Right cardiac atrium (tissue), 5 donors: ENCODE data around the gene PHIP. TPM values are rescaled to one million over a fixed set of nuclear protein-coding genes. Genes with fewer than 3 reads are reported as not detected.

Experiments used
- ATAC-seq, 2 donors: fragments of 200-7000 bp; cut with Tn5 transposase; one replicate each; pipeline versions ENCODE4 v1.8.0 to v1.9.1; 2020; ENCODE audit warnings: moderate library complexity in 2 of 2, mild to moderate bottlenecking in 1 of 2
- DNase-seq, 3 donors: peaks; one replicate each; pipeline ENCODE4 v3.0.0-alpha.2; 2020
- H3K27ac ChIP-seq: one replicate; pipeline ENCODE4 v1.5.1; 2013; ENCODE audit warnings: mild to moderate bottlenecking, low read length, control low read depth, moderate library complexity
- H3K27me3 ChIP-seq: one replicate; pipeline ENCODE4 v1.6.1; 2013; ENCODE audit not compliant: control insufficient read depth, insufficient read depth
- H3K4me1 ChIP-seq: one replicate; pipeline ENCODE4 v1.6.1; 2013; ENCODE audit warnings: low read length; ENCODE audit not compliant: control insufficient read depth, insufficient read depth
- H3K4me3 ChIP-seq: one replicate; pipeline ENCODE4 v1.5.1; 2013; ENCODE audit warnings: low read length, control low read depth
- H3K9me3 ChIP-seq: one replicate; pipeline ENCODE4 v1.6.1; 2013; ENCODE audit warnings: low read length; ENCODE audit not compliant: control insufficient read depth
- WGBS: extraction: QIAGEN DNeasy Blood & Tissue Kit; methylation state at CpG from one replicate; pipeline ENCODE4 v1.1.7; 2013; 5-methylcytosine and 5-hydroxymethylcytosine counted together
- intact Hi-C, 4 donors: fragments of 100-400 bp; cut with DNase I; formaldehyde crosslinking; loops; one replicate each; pipeline versions ENCODE4 v1.11.0 to v1.14.0; 2022 to 2023
- polyA plus RNA-seq: library from polyadenylated mRNA; stranded (reverse); fragments of 200-250 nt; gene quantifications from one replicate; pipeline ENCODE4 v1.2.3, GENCODE V29; 2013
- total RNA-seq, 4 donors: library from RNA; stranded (reverse); fragmentation: NEBNext Ultra II Directional; extraction: Animal tissue kit (Norgen Biotek cat#: 25700); gene quantifications; one replicate each; pipeline ENCODE4 v1.2.1, GENCODE V29; 2021
- donor health status: healthy with polysubstance abuse.
- donor health status: DM: no; HTN: yes; CAD: no.
- donor health status: DM: no; HTN: no; CAD: no.
- donor health status: DM: no; HTN: yes; CAD: no; lungs with severe emphysema.
- donor health status: DM: yes; HTN: yes; CAD: no.

The PHIP gene
- total and polyA plus RNA-seq, 5 donors: 6.8 to 19.6 (median 19.2) TPM

DNA sequence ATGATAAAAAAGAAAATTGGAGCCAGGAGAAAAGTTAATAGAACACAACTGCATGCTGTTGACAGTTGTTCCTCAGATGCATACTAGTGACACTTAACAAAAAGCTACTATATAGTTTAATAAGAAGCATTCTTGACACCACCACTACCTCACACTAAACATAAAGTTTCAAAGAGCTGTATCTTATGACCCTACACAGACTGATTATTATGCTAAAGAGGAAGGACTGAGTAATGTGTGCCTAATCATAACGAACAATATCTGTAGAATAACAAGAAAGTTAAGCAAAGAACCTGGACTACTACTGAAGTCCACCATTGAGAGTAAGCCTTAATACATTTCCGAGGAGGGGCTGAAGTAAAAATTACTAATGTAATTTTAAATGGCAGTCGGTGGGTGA, 110.9 kb downstream of the PHIP start:
- Histone ChIP-seq H3K4me1 (no peaks in the 10 kb centered on the region), H3K27me3 (no peaks in the 10 kb centered on the region), H3K4me3 (no peak overlapping the region), H3K9me3 (no peaks in the 10 kb centered on the region), H3K27ac (no peak overlapping the region)
- intact Hi-C loops: no loop called here
- no peak for ATAC-seq
- DNase-seq: no peak
- 88% methylated on average over 3 of the region's 3 CpGs for WGBS

DNA sequence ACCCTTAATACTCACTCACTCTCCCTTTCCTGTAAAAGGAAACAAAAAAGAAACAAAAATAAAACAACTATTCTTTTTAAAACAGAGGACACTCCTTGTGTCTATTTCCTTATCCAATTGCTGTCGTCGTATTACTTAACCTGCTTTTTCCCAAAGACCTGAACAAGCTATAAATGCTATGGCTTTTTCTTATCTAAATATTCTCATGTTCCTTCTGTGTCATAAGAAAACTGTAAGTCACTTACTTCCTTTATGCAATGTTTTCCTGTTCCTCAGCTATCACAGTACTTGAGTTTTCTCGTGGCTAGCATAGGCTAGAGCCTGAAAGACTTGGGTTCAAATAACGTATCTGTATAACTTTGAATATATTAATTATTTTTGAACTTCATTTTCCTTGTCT, 111.5 kb downstream of the PHIP start:
- DNase-seq (no peak), ATAC-seq (no peak)
- intact Hi-C loops: no loop called here
- no peaks in the 10 kb centered on the region for H3K9me3 ChIP-seq
- no peak overlapping the region for H3K4me3 ChIP-seq
- H3K4me1 ChIP-seq: no peaks in the 10 kb centered on the region
- H3K27ac ChIP-seq: no peak overlapping the region
- 80% methylated on average over 4 of the region's 4 CpGs for WGBS
- no peaks in the 10 kb centered on the region for H3K27me3 ChIP-seq

DNA sequence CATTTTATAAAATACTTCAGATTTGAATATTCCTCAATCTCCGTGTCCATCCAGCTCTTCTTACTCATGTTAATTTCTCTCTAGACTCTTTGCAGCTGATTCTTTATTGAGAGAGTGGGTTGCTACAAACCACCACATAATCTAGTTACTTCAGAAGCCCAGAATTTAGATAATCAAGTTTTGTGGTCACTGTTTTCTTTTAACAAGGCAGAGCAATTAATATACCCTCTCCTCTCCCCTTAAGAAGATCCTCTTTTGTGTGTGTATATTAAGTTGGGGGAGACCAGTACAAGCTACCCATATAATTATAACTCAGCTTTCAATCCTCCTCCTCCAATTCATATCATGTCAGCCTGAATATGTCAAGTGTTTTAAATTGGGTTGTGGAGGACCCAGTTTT, 115.6 kb downstream of the PHIP start:
- ATAC-seq (no peak), DNase-seq (no peak)
- no peak overlapping the region for H3K27ac ChIP-seq
- H3K9me3 ChIP-seq: no peaks in the 10 kb centered on the region
- WGBS: 94% methylated on average over 1 of the region's 1 CpG
- no peaks in the 10 kb centered on the region for H3K27me3 ChIP-seq
- intact Hi-C loops: no loop called here
- H3K4me1 ChIP-seq: no peaks in the 10 kb centered on the region
- H3K4me3 ChIP-seq: no peak overlapping the region

DNA sequence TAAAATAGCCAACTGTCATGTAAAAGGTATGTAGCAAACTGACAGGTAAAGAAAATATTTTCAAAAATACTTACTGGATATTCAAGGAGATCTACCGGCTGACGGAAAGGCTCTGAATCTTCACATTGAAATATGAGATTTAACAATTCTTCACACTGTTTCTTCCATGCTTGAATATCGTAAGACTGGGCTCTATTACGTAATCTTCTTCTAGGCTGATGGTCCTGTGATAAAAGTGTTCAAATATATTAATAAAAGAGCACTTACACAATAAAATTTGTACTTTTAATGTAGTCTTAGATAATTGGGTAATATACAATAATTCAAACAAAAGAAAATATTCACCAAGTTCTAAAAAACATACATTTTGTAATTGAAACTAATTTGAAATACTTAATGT, 123.3 kb downstream of the PHIP start:
- no peak for DNase-seq
- H3K27me3 ChIP-seq: no peaks in the 10 kb centered on the region
- no peak overlapping the region for H3K4me3 ChIP-seq
- intact Hi-C loops: no loop called here
- no peaks in the 10 kb centered on the region for H3K9me3 ChIP-seq
- no peaks in the 10 kb centered on the region for H3K4me1 ChIP-seq
- no peak for ATAC-seq
- H3K27ac ChIP-seq: no peak overlapping the region
- WGBS: 98% methylated on average over 4 of the region's 4 CpGs

DNA sequence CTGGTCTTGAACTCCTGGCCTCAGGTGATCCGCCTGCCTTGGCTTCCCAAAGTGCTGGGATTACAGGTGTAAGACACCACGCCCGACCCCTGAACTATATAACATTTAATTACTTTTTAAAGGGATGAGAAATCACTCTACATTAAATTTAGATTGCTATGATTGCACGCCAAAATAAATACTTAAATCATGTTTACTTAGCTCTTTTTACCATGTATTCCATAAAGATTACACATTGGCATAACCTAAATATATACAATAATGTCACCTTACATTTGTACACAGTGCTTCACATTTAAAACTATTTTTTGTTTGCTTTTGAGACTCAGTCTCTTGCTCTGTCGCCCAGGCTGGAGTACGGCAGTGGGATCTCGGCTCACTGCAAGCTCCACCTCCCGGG, 124.3 kb downstream of the PHIP start:
- Histone ChIP-seq H3K9me3 (no peaks in the 10 kb centered on the region), H3K27ac (no peak overlapping the region), H3K27me3 (no peaks in the 10 kb centered on the region), H3K4me3 (no peak overlapping the region), H3K4me1 (no peaks in the 10 kb centered on the region)
- no peak for DNase-seq
- no peak for ATAC-seq
- intact Hi-C loops: no loop called here
- WGBS: 97% methylated on average over 8 of the region's 8 CpGs

DNA sequence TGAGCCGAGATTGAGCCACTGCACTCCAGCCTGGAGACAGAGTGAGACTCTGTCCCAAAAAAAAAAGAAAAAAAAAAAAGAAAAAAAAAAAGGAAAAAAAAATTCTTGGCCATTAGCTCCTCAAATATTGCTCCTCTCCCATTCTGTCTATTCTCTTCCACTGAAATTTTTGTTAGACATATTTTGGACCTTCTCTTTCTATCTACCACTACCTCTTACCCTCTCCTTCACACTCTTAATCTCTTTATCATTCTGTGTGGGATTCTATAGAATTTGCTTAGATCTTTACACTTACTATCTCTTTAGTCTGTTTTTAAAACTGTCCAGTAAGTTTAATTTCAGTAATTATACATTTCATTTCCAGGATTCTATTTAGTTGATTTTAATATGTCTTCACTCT, 125.7 kb downstream of the PHIP start:
- no peak for ATAC-seq

DNA sequence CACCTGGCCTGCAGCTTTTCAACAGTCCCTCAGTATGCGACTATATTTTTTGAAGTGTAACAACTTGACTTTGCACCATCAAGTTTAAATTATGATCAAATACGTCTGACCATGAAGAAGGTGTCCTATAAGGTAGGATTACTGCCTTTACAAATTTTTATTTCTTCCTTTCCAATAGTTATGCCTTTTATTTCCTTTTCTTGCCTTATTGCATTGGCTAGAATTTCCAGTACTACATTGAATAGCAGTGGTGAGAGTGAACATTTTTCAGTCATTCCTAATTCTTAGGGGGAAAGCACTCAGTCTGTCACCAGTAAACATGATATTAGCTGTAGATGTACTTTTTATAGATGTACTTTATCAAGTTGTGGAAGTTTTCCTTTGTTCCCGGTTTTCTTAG, 129.3 kb downstream of the PHIP start:
- intact Hi-C loops: no loop called here
- no peaks in the 10 kb centered on the region for H3K27me3 ChIP-seq
- WGBS: 99% methylated on average over 3 of the region's 3 CpGs
- H3K4me3 ChIP-seq: no peak overlapping the region
- DNase-seq: no peak
- no peaks in the 10 kb centered on the region for H3K9me3 ChIP-seq
- no peak overlapping the region for H3K27ac ChIP-seq
- no peak for ATAC-seq
- H3K4me1 ChIP-seq: no peaks in the 10 kb centered on the region

More for the DNA sequence above, 125.7 kb downstream of the PHIP start:
- 97% methylated on average over 1 of the region's 1 CpG for WGBS
- Histone ChIP-seq H3K9me3 (no peaks in the 10 kb centered on the region), H3K27ac (no peak overlapping the region), H3K4me3 (no peak overlapping the region), H3K27me3 (no peaks in the 10 kb centered on the region), H3K4me1 (no peaks in the 10 kb centered on the region)
- intact Hi-C loops: no loop called here
- no peak for DNase-seq

DNA sequence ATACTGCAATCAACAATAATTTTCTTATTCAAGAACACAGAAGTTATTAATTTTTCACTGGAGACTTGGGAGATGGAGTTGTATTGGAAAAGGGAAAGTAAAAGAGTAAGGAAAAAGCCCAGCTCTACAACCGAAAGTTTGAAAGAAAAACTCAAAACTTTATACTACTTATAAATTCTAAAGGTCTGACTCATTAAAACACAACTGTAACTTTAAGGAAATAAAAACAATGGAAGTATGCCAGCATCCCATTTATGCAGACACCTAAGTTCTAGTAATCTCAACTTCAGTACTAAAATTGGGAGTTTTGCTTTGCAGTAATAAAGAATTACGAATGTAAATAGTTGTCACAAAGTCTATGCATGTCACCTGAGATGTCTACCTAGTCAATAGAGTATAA, 130.1 kb downstream of the PHIP start:
- Histone ChIP-seq H3K27me3 (no peaks in the 10 kb centered on the region), H3K4me1 (no peaks in the 10 kb centered on the region), H3K9me3 (no peaks in the 10 kb centered on the region), H3K4me3 (no peak overlapping the region), H3K27ac (no peak overlapping the region)
- DNase-seq: no peak
- WGBS: 94% methylated on average over 2 of the region's 2 CpGs
- intact Hi-C loops: no loop called here
- no peak for ATAC-seq

DNA sequence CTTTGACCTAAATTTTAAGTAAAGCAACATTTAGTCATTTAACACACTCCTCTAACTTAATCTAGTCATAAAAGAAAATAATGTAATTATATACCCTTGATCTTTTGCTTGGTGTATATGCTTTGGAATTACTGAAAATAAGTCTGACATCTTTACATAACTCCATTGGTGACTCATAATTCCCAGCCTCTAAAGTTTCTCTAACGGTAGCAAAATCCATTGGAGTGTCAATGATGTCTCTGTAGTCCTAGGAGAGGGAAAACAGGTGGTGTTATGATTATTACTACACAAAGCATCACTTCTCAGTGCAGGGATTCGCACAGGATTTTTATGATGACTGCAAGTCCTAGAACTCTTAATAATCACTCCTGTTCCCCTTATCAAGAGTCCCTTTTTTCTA, 130.5 kb downstream of the PHIP start:
- WGBS: 87% methylated on average over 2 of the region's 2 CpGs
- H3K27ac ChIP-seq: no peak overlapping the region
- no peaks in the 10 kb centered on the region for H3K4me1 ChIP-seq
- ATAC-seq (no peak), DNase-seq (no peak)
- no peaks in the 10 kb centered on the region for H3K9me3 ChIP-seq
- intact Hi-C loops: no loop called here
- no peaks in the 10 kb centered on the region for H3K27me3 ChIP-seq
- H3K4me3 ChIP-seq: no peak overlapping the region

DNA sequence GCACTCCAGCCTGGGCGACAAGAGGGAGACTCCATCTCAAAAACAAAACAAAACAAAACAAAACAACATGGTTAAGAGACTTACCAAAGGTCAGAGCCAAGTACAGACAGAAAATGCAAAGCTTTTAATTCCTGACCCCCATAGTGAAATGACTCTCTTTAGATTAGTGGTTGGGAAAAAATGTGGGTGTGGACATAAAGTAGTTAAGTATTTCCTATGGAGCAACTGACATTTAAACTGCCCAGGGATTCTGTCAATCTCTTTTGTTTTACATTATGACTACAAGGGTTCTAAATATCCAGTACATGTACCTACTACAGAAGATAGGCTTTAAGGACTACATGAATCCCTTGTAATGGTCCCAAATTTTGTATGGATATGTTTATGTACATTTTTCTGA, 135.6 kb downstream of the PHIP start:
- no peaks in the 10 kb centered on the region for H3K9me3 ChIP-seq
- H3K27me3 ChIP-seq: no peaks in the 10 kb centered on the region
- H3K4me3 ChIP-seq: no peak overlapping the region
- H3K27ac ChIP-seq: no peak overlapping the region
- 95% methylated on average over 1 of the region's 1 CpG for WGBS
- ATAC-seq (no peak), DNase-seq (no peak)
- H3K4me1 ChIP-seq: no peaks in the 10 kb centered on the region
- intact Hi-C loops: no loop called here

DNA sequence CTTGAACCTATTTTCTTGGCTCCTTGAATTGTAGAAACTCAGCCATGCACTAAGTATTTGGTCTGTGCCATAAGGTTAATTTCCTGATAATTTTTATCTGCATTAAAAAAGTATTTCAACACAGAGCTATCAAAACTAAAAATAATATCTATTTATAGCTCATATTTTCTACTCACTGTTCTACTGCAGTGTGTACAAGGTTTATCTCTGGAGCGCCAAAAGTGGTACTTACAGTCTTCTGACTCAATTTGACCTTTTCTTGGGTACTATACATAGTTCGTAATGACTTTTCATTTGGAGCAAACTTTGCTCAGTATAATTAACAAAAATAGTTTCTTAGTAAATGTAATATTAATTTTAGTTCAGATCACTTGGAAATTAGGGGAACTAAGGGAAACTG, 141.5 kb downstream of the PHIP start:
- no peaks in the 10 kb centered on the region for H3K27me3 ChIP-seq
- WGBS: 66% methylated on average over 2 of the region's 2 CpGs
- ATAC-seq: peak; percentile 67 to 75
- no peak overlapping the region for H3K27ac ChIP-seq
- H3K9me3 ChIP-seq: no peaks in the 10 kb centered on the region
- no peaks in the 10 kb centered on the region for H3K4me1 ChIP-seq
- no peak for DNase-seq
- intact Hi-C loops: no loop called here
- no peak overlapping the region for H3K4me3 ChIP-seq

DNA sequence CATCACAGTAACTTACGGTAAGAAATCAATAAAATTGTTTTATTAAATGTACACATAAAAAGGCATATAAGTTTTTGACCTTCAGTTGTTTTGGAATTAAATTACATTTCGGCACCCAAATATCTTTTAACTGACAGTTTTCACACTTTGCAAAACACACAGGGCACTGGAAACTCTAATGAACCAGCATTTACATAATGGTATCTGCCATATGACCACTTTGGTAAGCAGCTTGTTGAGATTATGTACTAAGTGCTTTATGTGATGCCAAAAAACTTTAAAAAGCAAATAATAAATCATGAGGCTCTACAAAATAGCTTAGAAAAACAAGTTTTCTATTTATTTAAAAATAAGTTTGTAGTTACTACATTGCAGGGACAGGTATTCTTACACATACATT, 142.5 kb downstream of the PHIP start:
- no peak for ATAC-seq
- Histone ChIP-seq H3K27me3 (no peaks in the 10 kb centered on the region), H3K9me3 (no peaks in the 10 kb centered on the region), H3K27ac (no peak overlapping the region), H3K4me1 (no peaks in the 10 kb centered on the region), H3K4me3 (no peak overlapping the region)
- intact Hi-C loops: no loop called here
- 85% methylated on average over 2 of the region's 2 CpGs for WGBS
- no peak for DNase-seq
